H1 (cell line): ENCODE measurements around the gene MAPKAPK2. TPM values are rescaled to one million over a fixed set of nuclear protein-coding genes. Genes with fewer than 3 reads are reported as not detected.

Experiments
- GABPA ChIP-seq: IDR thresholded peaks from 2 replicates; pipeline ENCODE4 v1.6.1; 2011; ENCODE audit warnings: mild to moderate bottlenecking, low read length, moderate library complexity, borderline replicate concordance; ENCODE audit not compliant: insufficient read depth
- POLR2AphosphoS5 ChIP-seq: IDR thresholded peaks from 2 replicates; pipeline ENCODE4 v1.6.1; 2011; ENCODE audit warnings: low read depth, low read length
- SAP30 ChIP-seq: fragments of 300-600 bp; sonication (generic); IDR thresholded peaks from 2 replicates; pipeline ENCODE4 v1.7.1; 2012; ENCODE audit warnings: low read length, moderate library complexity, mild to moderate bottlenecking, inconsistent platforms; ENCODE audit not compliant: insufficient read depth, insufficient replicate concordance
- SP1 ChIP-seq: IDR thresholded peaks from 2 replicates; pipeline ENCODE4 v1.6.1; 2011; ENCODE audit warnings: low read depth, low read length
- polyA plus RNA-seq, 7 experiments: library from polyadenylated mRNA; depleted of rRNA in 3 of 7; stranded (reverse) in 5 of 7; unstranded in 2 of 7; fragments of >200 nt in 5 of 7; fragments of 200-250 nt in 2 of 7; gene quantifications; 1 replicate in 5 of 7; 2 replicates in 1 of 7; 4 replicates in 1 of 7; pipeline versions ENCODE4 v1.2.1 to v1.2.3, GENCODE V29; 2011 to 2013; ENCODE audit warnings: missing spikeins in 2 of 7, mixed read lengths in 2 of 7
- total RNA-seq: library from RNA; stranded (reverse); fragmentation: NEBNext Ultra II Directional; extraction: Animal tissue kit (Norgen Biotek cat#: 25700); gene quantifications from 2 replicates; pipeline ENCODE4 v1.2.1, GENCODE V29; 2021
- TF ChIP-seq, protein P1 (sequence below), 3 experiments: IDR thresholded peaks; 1 replicate in 2 of 3; 2 replicates in 1 of 3; pipeline versions ENCODE4 v1.5.1 to v1.6.1; 2011; ENCODE audit warnings: low read length in 3 of 3, mild to moderate bottlenecking in 3 of 3, inconsistent platforms in 2 of 3, low read depth in 1 of 3, moderate library complexity in 1 of 3; ENCODE audit not compliant: insufficient read depth in 1 of 3; ENCODE audit errors: control extremely low read depth in 1 of 3
- TF ChIP-seq, protein P2 (sequence below): IDR thresholded peaks from 2 replicates; pipeline ENCODE4 v1.6.1; 2012; ENCODE audit warnings: inconsistent platforms
- TF ChIP-seq, protein P3 (sequence below): IDR thresholded peaks from 2 replicates; pipeline ENCODE4 v1.6.1; 2011; ENCODE audit warnings: low read length, improper control_type of control experiment

Gene MAPKAPK2
- total and polyA plus RNA-seq, 2 of the 8 experiments (the other 6 are each of a cell fraction or from before 2014, with no cell fraction given), result 27.5 to 44.9 TPM

- TF ChIP-seq, protein P1, sequence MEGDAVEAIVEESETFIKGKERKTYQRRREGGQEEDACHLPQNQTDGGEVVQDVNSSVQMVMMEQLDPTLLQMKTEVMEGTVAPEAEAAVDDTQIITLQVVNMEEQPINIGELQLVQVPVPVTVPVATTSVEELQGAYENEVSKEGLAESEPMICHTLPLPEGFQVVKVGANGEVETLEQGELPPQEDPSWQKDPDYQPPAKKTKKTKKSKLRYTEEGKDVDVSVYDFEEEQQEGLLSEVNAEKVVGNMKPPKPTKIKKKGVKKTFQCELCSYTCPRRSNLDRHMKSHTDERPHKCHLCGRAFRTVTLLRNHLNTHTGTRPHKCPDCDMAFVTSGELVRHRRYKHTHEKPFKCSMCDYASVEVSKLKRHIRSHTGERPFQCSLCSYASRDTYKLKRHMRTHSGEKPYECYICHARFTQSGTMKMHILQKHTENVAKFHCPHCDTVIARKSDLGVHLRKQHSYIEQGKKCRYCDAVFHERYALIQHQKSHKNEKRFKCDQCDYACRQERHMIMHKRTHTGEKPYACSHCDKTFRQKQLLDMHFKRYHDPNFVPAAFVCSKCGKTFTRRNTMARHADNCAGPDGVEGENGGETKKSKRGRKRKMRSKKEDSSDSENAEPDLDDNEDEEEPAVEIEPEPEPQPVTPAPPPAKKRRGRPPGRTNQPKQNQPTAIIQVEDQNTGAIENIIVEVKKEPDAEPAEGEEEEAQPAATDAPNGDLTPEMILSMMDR (IDR thresholded peaks at IDR 0.05; ENCODE audit: control extremely low read depth in 1 of 3, insufficient read depth in 1 of 3, low read depth in 1 of 3, low read length in 3 of 3), result no peak
- TF ChIP-seq SP1, result no peak
- TF ChIP-seq, protein P2, sequence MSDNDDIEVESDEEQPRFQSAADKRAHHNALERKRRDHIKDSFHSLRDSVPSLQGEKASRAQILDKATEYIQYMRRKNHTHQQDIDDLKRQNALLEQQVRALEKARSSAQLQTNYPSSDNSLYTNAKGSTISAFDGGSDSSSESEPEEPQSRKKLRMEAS, result no peak
- TF ChIP-seq SAP30, result no peak
- TF ChIP-seq, protein P3, sequence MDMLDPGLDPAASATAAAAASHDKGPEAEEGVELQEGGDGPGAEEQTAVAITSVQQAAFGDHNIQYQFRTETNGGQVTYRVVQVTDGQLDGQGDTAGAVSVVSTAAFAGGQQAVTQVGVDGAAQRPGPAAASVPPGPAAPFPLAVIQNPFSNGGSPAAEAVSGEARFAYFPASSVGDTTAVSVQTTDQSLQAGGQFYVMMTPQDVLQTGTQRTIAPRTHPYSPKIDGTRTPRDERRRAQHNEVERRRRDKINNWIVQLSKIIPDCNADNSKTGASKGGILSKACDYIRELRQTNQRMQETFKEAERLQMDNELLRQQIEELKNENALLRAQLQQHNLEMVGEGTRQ, result no peak
- no peak for TF ChIP-seq POLR2AphosphoS5
- TF ChIP-seq GABPA, result no peak
Measured at GRCh38 chr1:206782448-206782847, 97.7 kb downstream of the MAPKAPK2 start (continued).
